ENCODE measurements around the gene KRT83.

KRT83 gene

GRCh38 chr12:52318241-52318990, 2.8 kb downstream of the KRT83 start:
- Histone ChIP-seq H3K9me2 (replicated peaks; ENCODE audit: insufficient read depth, low read length) (no peaks in the 10 kb centered on the region), H3K9me3 (ENCODE audit: insufficient read depth, low read length) (no peaks in the 10 kb centered on the region), H3K27ac (ENCODE audit: low read depth, low read length) (no peak overlapping the region), H3K36me3 (ENCODE audit: low read length) (no peaks in the 10 kb centered on the region), H3K4me2 (ENCODE audit: low read depth, low read length, poor library complexity, severe bottlenecking) (no peak overlapping the region), H3K4me3 (ENCODE audit: insufficient read depth, low read length, poor library complexity, severe bottlenecking) (no peak overlapping the region), H3K9ac (ENCODE audit: low read length) (no peak overlapping the region), H3K27me3 (ENCODE audit: low read length) (no peaks in the 10 kb centered on the region), H2AFZ (ENCODE audit: low read depth, low read length, severe bottlenecking) (no peak overlapping the region), H4K20me1 (ENCODE audit: low read depth, low read length) (no peaks in the 10 kb centered on the region), H3F3A (ENCODE audit: insufficient read depth) (no peaks in the 10 kb centered on the region), H3K79me2 (ENCODE audit: insufficient read depth, low read length) (no peaks in the 10 kb centered on the region)
- TF ChIP-seq EZH2phosphoT487 (conservative IDR thresholded peaks at IDR 0.05; ENCODE audit: low read length) (no peak), CTCF (IDR thresholded peaks at IDR 0.05; ENCODE audit: insufficient read depth, low read length, poor library complexity, severe bottlenecking) (no peak)

GRCh38 chr12:52317468-52318052, 3.6 kb downstream of the KRT83 start:
- H3K27me3 ChIP-seq (ENCODE audit: low read length) = no peaks in the 10 kb centered on the region
- H3F3A ChIP-seq (ENCODE audit: insufficient read depth) = no peaks in the 10 kb centered on the region
- no peaks in the 10 kb centered on the region for H3K9me3 ChIP-seq (ENCODE audit: insufficient read depth, low read length)
- no peak overlapping the region for H3K9ac ChIP-seq (ENCODE audit: low read length)
- no peak overlapping the region for H3K4me3 ChIP-seq (ENCODE audit: insufficient read depth, low read length, poor library complexity, severe bottlenecking)
- H3K9me2 ChIP-seq (replicated peaks; ENCODE audit: insufficient read depth, low read length) = no peaks in the 10 kb centered on the region
- no peaks in the 10 kb centered on the region for H3K36me3 ChIP-seq (ENCODE audit: low read length)
- no peaks in the 10 kb centered on the region for H3K79me2 ChIP-seq (ENCODE audit: insufficient read depth, low read length)
- no peak overlapping the region for H2AFZ ChIP-seq (ENCODE audit: low read depth, low read length, severe bottlenecking)
- TF ChIP-seq EZH2phosphoT487 (conservative IDR thresholded peaks at IDR 0.05; ENCODE audit: low read length) = no peak
- no peak for TF ChIP-seq CTCF (IDR thresholded peaks at IDR 0.05; ENCODE audit: insufficient read depth, low read length, poor library complexity, severe bottlenecking)
- no peaks in the 10 kb centered on the region for H4K20me1 ChIP-seq (ENCODE audit: low read depth, low read length)
- H3K27ac ChIP-seq (ENCODE audit: low read depth, low read length) = no peak overlapping the region
- H3K4me2 ChIP-seq (ENCODE audit: low read depth, low read length, poor library complexity, severe bottlenecking) = no peak overlapping the region

GRCh38 chr12:52316701-52317100, 4.5 kb downstream of the KRT83 start:
- Histone ChIP-seq H3K27ac (ENCODE audit: low read depth, low read length) (no peak overlapping the region), H3K9me2 (replicated peaks; ENCODE audit: insufficient read depth, low read length) (no peaks in the 10 kb centered on the region), H3K36me3 (ENCODE audit: low read length) (no peaks in the 10 kb centered on the region), H3K27me3 (ENCODE audit: low read length) (no peaks in the 10 kb centered on the region), H3K79me2 (ENCODE audit: insufficient read depth, low read length) (no peaks in the 10 kb centered on the region), H3K4me3 (ENCODE audit: insufficient read depth, low read length, poor library complexity, severe bottlenecking) (no peak overlapping the region), H3F3A (ENCODE audit: insufficient read depth) (no peaks in the 10 kb centered on the region), H3K9ac (ENCODE audit: low read length) (no peak overlapping the region), H4K20me1 (ENCODE audit: low read depth, low read length) (no peaks in the 10 kb centered on the region), H3K9me3 (ENCODE audit: insufficient read depth, low read length) (no peaks in the 10 kb centered on the region), H3K4me2 (ENCODE audit: low read depth, low read length, poor library complexity, severe bottlenecking) (no peak overlapping the region), H2AFZ (ENCODE audit: low read depth, low read length, severe bottlenecking) (no peak overlapping the region)
- TF ChIP-seq EZH2phosphoT487 (conservative IDR thresholded peaks at IDR 0.05; ENCODE audit: low read length) (no peak), CTCF (IDR thresholded peaks at IDR 0.05; ENCODE audit: insufficient read depth, low read length, poor library complexity, severe bottlenecking) (no peak)
